ENCODE measurements around the gene MFN2. TPM values are rescaled to one million over a fixed set of nuclear protein-coding genes. Genes with fewer than 3 reads are reported as not detected.
"Not testable (repeated sequence)": the region's sequence is repeated elsewhere in the genome, so short reads cannot be mapped to it uniquely, and the experiment has no call there.

MFN2 gene
- total RNA-seq, 1 donor from 2014 or later = 29.6 TPM

DNA sequence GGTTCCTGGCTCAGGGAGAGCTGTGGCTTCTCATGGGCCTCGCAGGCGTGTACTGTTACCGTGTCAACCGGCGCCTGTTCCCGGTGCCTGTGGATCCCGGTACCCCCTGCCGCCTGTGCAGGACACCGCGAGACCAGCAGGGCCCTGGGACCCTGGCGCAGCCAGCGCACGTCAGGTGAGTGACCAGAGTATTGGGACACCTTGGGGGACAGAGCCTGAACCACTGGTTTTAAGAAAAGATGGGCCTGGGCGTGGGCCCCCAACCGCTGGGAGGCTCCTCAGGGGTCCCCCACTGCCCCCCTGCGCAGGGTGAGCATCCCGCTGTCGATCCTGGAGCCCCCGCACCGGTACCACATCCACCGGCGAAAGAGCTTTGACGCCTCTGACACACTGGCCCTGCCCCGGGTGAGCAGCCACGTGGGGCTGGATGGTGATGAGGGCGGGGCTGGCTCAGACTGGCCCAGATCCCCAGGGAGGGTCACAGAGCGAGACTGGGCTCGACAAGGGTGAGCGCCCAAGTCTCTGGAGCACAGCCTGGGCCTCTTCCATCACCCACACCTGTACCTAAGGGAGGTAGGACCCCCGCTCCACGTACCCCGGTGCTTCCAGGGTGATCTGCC is 49.6 kb downstream of the MFN2 start:
- Histone ChIP-seq H3K27me3 (no peaks in the 10 kb centered on the region), H4K20me1 (ENCODE audit: low read depth) (peaks cover 4% of the 10 kb centered on the region), H2AFZ (replicated peaks) (no peak overlapping the region), H3K27ac (no peak overlapping the region), H3K36me3 (no peaks in the 10 kb centered on the region), H3K9me3 (ENCODE audit: low read depth) (no peaks in the 10 kb centered on the region), H3K4me3 (no peak overlapping the region), H3K4me2 (no peak overlapping the region), H3F3A (ENCODE audit: low read depth) (peaks cover 5% of the 10 kb centered on the region), H3K9ac (no peak overlapping the region), H3K79me2 (ENCODE audit: low read depth) (no peaks in the 10 kb centered on the region), H3K4me1 (no peaks in the 10 kb centered on the region)
- peaks cover 10% of the 10 kb centered on the region for H3K36me3 Mint-ChIP-seq
- H3K4me3 Mint-ChIP-seq = no peak overlapping the region
- H3K4me1 Mint-ChIP-seq = peaks cover 6% of the 10 kb centered on the region
- H3K9me3 Mint-ChIP-seq = no peaks in the 10 kb centered on the region
- no peak for TF ChIP-seq EZH2 (IDR thresholded peaks at IDR 0.05)
- TF ChIP-seq EZH2phosphoT487 (IDR thresholded peaks at IDR 0.05) = no peak
- TF ChIP-seq, protein P1, sequence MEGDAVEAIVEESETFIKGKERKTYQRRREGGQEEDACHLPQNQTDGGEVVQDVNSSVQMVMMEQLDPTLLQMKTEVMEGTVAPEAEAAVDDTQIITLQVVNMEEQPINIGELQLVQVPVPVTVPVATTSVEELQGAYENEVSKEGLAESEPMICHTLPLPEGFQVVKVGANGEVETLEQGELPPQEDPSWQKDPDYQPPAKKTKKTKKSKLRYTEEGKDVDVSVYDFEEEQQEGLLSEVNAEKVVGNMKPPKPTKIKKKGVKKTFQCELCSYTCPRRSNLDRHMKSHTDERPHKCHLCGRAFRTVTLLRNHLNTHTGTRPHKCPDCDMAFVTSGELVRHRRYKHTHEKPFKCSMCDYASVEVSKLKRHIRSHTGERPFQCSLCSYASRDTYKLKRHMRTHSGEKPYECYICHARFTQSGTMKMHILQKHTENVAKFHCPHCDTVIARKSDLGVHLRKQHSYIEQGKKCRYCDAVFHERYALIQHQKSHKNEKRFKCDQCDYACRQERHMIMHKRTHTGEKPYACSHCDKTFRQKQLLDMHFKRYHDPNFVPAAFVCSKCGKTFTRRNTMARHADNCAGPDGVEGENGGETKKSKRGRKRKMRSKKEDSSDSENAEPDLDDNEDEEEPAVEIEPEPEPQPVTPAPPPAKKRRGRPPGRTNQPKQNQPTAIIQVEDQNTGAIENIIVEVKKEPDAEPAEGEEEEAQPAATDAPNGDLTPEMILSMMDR (IDR thresholded peaks at IDR 0.05) = no peak
- peaks cover 2% of the 10 kb centered on the region for H3K27me3 Mint-ChIP-seq (ENCODE audit: insufficient read depth, low read depth)
- no peak for DNase-seq (ENCODE audit: low spot score)
- no peak overlapping the region for H3K27ac Mint-ChIP-seq

DNA sequence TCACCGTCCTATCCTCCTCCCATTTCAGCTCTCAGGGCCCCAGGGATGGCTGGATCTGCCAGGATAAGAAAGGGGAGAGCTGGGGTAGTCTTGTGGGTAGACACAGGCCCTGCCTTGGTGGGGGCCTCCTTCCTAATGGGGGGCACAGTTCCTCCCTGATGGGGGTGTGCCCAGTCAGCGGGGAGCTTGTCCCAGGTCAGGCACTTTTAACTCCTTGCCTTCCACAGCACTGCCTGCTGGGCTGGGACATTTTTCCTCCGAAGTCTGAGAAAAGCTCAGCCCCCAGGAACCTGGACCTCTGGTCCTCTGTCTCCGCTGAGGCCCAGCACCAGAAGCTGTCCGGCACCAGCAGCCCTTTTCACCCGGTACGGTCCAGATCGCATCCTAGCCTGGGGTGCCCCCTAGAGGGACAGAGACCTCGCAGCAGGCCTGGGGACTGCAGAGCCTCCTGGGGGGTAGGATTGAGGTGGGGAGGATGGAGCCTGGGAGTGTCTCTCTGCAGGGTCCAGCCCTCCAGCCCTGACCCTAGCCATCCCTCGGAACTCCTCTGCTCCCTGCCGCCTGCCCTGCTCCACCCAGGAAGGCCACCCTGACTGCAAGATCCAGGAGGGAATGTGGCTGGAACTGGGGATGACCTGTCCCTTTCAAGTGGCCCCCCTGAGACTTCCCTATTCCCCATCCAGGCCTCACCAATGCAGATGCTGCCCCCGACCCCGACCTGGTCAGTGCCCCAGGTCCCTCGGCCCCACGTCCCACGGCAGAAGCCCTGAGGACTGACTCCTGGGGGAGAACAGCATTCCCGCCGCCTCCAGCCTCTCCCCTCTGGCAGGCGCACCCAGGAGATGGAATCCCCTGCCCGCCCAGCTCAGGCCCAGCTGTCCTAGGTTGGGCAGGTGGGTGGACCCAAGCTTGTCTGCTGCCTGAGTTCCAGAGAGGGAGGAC is 51.1 kb downstream of the MFN2 start:
- H3K4me1 ChIP-seq = no peaks in the 10 kb centered on the region
- no peak overlapping the region for H3K9ac ChIP-seq
- Mint-ChIP-seq H3K9me3 (no peaks in the 10 kb centered on the region), H3K36me3 (peaks cover 13% of the 10 kb centered on the region), H3K27me3 (ENCODE audit: insufficient read depth, low read depth) (peaks cover 2% of the 10 kb centered on the region), H3K4me3 (no peak overlapping the region), H3K27ac (no peak overlapping the region), H3K4me1 (peaks cover 13% of the 10 kb centered on the region)
- H2AFZ ChIP-seq (replicated peaks) = no peak overlapping the region
- no peak overlapping the region for H3K4me2 ChIP-seq
- no peaks in the 10 kb centered on the region for H3K27me3 ChIP-seq
- no peak overlapping the region for H3K4me3 ChIP-seq
- H3K79me2 ChIP-seq (ENCODE audit: low read depth) = no peaks in the 10 kb centered on the region
- peaks cover 5% of the 10 kb centered on the region for H3F3A ChIP-seq (ENCODE audit: low read depth)
- DNase-seq (ENCODE audit: low spot score) = peak; percentile 51
- no peaks in the 10 kb centered on the region for H3K9me3 ChIP-seq (ENCODE audit: low read depth)
- no peaks in the 10 kb centered on the region for H3K36me3 ChIP-seq
- peaks cover 4% of the 10 kb centered on the region for H4K20me1 ChIP-seq (ENCODE audit: low read depth)
- no peak overlapping the region for H3K27ac ChIP-seq
- TF ChIP-seq, protein P1 (IDR thresholded peaks at IDR 0.05) = peak; percentile 54
- TF ChIP-seq EZH2 (IDR thresholded peaks at IDR 0.05) = no peak

GRCh38 chr1:12032161-12032621 is 51.9 kb downstream of the MFN2 start:
- H3K79me2 ChIP-seq (ENCODE audit: low read depth) = no peaks in the 10 kb centered on the region
- H3K4me3 ChIP-seq = no peak overlapping the region
- no peaks in the 10 kb centered on the region for H3K36me3 ChIP-seq
- H3K4me3 Mint-ChIP-seq = no peak overlapping the region
- H3K9me3 Mint-ChIP-seq = no peaks in the 10 kb centered on the region
- H3K27ac ChIP-seq = no peak overlapping the region
- H3K36me3 Mint-ChIP-seq = peaks cover 8% of the 10 kb centered on the region
- no peak overlapping the region for H2AFZ ChIP-seq (replicated peaks)
- no peak overlapping the region for H3K4me2 ChIP-seq
- H3K27me3 ChIP-seq = no peaks in the 10 kb centered on the region
- H3K4me1 Mint-ChIP-seq = peaks cover 13% of the 10 kb centered on the region
- H4K20me1 ChIP-seq (ENCODE audit: low read depth) = peaks cover 4% of the 10 kb centered on the region
- no peak for TF ChIP-seq EZH2 (IDR thresholded peaks at IDR 0.05)
- TF ChIP-seq EZH2phosphoT487 (IDR thresholded peaks at IDR 0.05) = no peak
- DNase-seq (ENCODE audit: low spot score) = no peak
- H3K4me1 ChIP-seq = no peaks in the 10 kb centered on the region
- no peaks in the 10 kb centered on the region for H3K9me3 ChIP-seq (ENCODE audit: low read depth)
- peaks cover 5% of the 10 kb centered on the region for H3F3A ChIP-seq (ENCODE audit: low read depth)
- H3K27ac Mint-ChIP-seq = peak overlapping the region; percentile 60
- H3K9ac ChIP-seq = no peak overlapping the region
- peaks cover under 1% of the 10 kb centered on the region for H3K27me3 Mint-ChIP-seq (ENCODE audit: insufficient read depth, low read depth)

- H3K9me3 Mint-ChIP-seq; DNase-seq (ENCODE audit: low spot score); H2AFZ ChIP-seq (replicated peaks); H3K27me3 Mint-ChIP-seq (ENCODE audit: insufficient read depth, low read depth); H3K4me3 Mint-ChIP-seq; H3K9me3 ChIP-seq (ENCODE audit: low read depth); H3K4me2 ChIP-seq; H3K27me3 ChIP-seq; H3K36me3 ChIP-seq; H3K27ac Mint-ChIP-seq; H3F3A ChIP-seq (ENCODE audit: low read depth); H3K9ac ChIP-seq; H4K20me1 ChIP-seq (ENCODE audit: low read depth); H3K4me1 ChIP-seq; H3K27ac ChIP-seq; H3K36me3 Mint-ChIP-seq; H3K79me2 ChIP-seq (ENCODE audit: low read depth); H3K4me3 ChIP-seq: not testable (repeated sequence)
- H3K4me1 Mint-ChIP-seq = peaks cover 16% of the 10 kb centered on the region
These were observed 53.2 kb downstream of the MFN2 start for GRCh38 chr1:12033441-12033840.
